Measurements from ENCODE around the gene LGALS1.

Gene LGALS1

GRCh38 chr22:37674951-37675929 lies at the start of gene LGALS1:
LGALS1 (plus strand) TSS chr22:37675636; CDS start chr22:37675703, 67 bp downstream.
- DNase-seq (ENCODE audit: insufficient read length, low spot score) (no peak), FAIRE-seq (no peak)
- no peak for TF ChIP-seq CTCF (IDR thresholded peaks at IDR 0.05; ENCODE audit: insufficient read depth, missing control alignments)

GRCh38 chr22:37625737-37626136 lies 49.7 kb upstream of the LGALS1 start:
- FAIRE-seq (no peak), DNase-seq (ENCODE audit: insufficient read length, low spot score) (no peak)
- TF ChIP-seq CTCF (IDR thresholded peaks at IDR 0.05; ENCODE audit: insufficient read depth, missing control alignments): no peak

GRCh38 chr22:37626144-37626543 lies 49.3 kb upstream of the LGALS1 start:
- no peak for FAIRE-seq
- DNase-seq (ENCODE audit: insufficient read length, low spot score): no peak
- no peak for TF ChIP-seq CTCF (IDR thresholded peaks at IDR 0.05; ENCODE audit: insufficient read depth, missing control alignments)

GRCh38 chr22:37626556-37627075 lies 48.8 kb upstream of the LGALS1 start:
- DNase-seq (ENCODE audit: insufficient read length, low spot score) (no peak), FAIRE-seq (no peak)
- TF ChIP-seq CTCF (IDR thresholded peaks at IDR 0.05; ENCODE audit: insufficient read depth, missing control alignments): no peak

- FAIRE-seq (no peak), DNase-seq (ENCODE audit: insufficient read length, low spot score) (no peak)
- no peak for TF ChIP-seq CTCF (IDR thresholded peaks at IDR 0.05; ENCODE audit: insufficient read depth, missing control alignments)
Measured at GRCh38 chr22:37627121-37627520, 48.3 kb upstream of the LGALS1 start.

GRCh38 chr22:37627545-37627944 lies 47.9 kb upstream of the LGALS1 start:
- FAIRE-seq (no peak), DNase-seq (ENCODE audit: insufficient read length, low spot score) (no peak)
- TF ChIP-seq CTCF (IDR thresholded peaks at IDR 0.05; ENCODE audit: insufficient read depth, missing control alignments): no peak

- no peak for TF ChIP-seq CTCF (IDR thresholded peaks at IDR 0.05; ENCODE audit: insufficient read depth, missing control alignments)
- FAIRE-seq: no peak
- no peak for DNase-seq (ENCODE audit: insufficient read length, low spot score)
Measured at GRCh38 chr22:37628830-37629229, 46.6 kb upstream of the LGALS1 start.

All from D721Med (cell line).